Activated CD4-positive, alpha-beta T cell treated with anti-CD3 and anti-CD28 coated beads, Interleukin-2, amount 10 ng/mL, durations not matched to agents 7 days and 5 days (primary cell): ENCODE measurements around the gene CYP2C8. TPM values are rescaled to one million over a fixed set of nuclear protein-coding genes. Genes with fewer than 3 reads are reported as not detected.
"Not testable (repeated sequence)": the region's sequence is repeated elsewhere in the genome, so short reads cannot be mapped to it uniquely, and the experiment has no call there.

Experiments used
- CTCF ChIA-PET: fragments of 350-600 bp; sonication (Branson Sonifier 250); formaldehyde crosslinking; loops from one replicate; lab custom pipeline; 2021; ENCODE audit warnings: antibody characterized with exemption; lab: Charles Lee
- POLR2A ChIA-PET: fragments of 350-600 bp; sonication (Branson Sonifier 250); formaldehyde crosslinking; loops from one replicate; lab custom pipeline; 2021; ENCODE audit warnings: antibody characterized with exemption; lab: Charles Lee
- DNase-seq: peaks from one replicate; pipeline ENCODE4 v3.0.0-alpha.2; 2020
- H3K27ac Mint-ChIP-seq: one replicate; pipeline ENCODE4 v1.8.0; 2021; ENCODE audit warnings: mild to moderate bottlenecking, moderate library complexity, mixed read lengths
- H3K27me3 Mint-ChIP-seq: one replicate; pipeline ENCODE4 v1.8.0; 2021; ENCODE audit warnings: mixed read lengths
- H3K36me3 Mint-ChIP-seq: one replicate; pipeline ENCODE4 v1.8.0; 2021; ENCODE audit warnings: low read depth, mixed read lengths
- H3K4me1 Mint-ChIP-seq: one replicate; pipeline ENCODE4 v1.8.0; 2021; ENCODE audit warnings: mixed read lengths
- H3K4me3 Mint-ChIP-seq: one replicate; pipeline ENCODE4 v1.8.0; 2021; ENCODE audit warnings: mild to moderate bottlenecking, moderate library complexity, mixed read lengths
- H3K9me3 Mint-ChIP-seq: one replicate; pipeline ENCODE4 v1.8.0; 2021; ENCODE audit warnings: mixed read lengths
- total RNA-seq, 2 experiments: library from RNA; stranded (reverse); gene quantifications; one replicate each; pipeline ENCODE4 v1.2.3, GENCODE V29; 2021

The CYP2C8 gene
- total RNA-seq: not detected

DNA sequence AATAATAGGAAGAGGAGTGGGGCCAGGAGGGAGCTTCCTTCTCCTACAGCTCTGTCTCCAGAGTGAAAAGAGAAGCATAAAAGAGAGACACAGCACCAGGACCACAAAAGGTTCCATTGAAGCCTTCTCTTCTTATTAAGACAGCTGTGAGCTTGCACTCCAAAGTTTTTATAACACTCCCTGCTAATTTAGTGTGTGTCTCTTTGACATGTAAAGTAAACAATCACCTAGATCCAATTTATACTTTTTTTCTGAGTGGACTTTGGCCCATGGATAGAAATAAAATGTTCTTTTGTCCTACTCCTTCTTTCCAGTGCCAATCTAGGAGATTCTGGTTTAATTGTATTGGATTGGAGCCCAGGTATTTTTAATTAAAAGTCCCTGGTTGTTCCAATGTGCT, at the start of gene CYP2C8:
Gene CYP2C8, minus strand, starts transcription at position 212 of the 400 bp plus-strand sequence. Its CDS starts 95 bp downstream, at position 117.
- POLR2A ChIA-PET: no interaction called here
- CTCF ChIA-PET: no interaction called here
- Mint-ChIP-seq H3K4me1 (no peaks in the 10 kb centered on the region), H3K9me3 (no peaks in the 10 kb centered on the region), H3K27me3 (no peaks in the 10 kb centered on the region), H3K27ac (no peak within 1 kb of the TSS), H3K4me3 (no peak within 1 kb of the TSS), H3K36me3 (no peaks in the 10 kb centered on the region)
- DNase-seq: no peak

GRCh38 chr10:95116869-95117269, 47.6 kb upstream of the CYP2C8 start:
- Mint-ChIP-seq H3K36me3 (no peaks in the 10 kb centered on the region), H3K4me1 (no peaks in the 10 kb centered on the region), H3K27me3 (peaks cover 4% of the 10 kb centered on the region), H3K4me3 (no peak overlapping the region), H3K9me3 (no peaks in the 10 kb centered on the region), H3K27ac (no peak overlapping the region)
- ChIA-PET CTCF (no interaction called here), POLR2A (no interaction called here)
- no peak for DNase-seq

DNA sequence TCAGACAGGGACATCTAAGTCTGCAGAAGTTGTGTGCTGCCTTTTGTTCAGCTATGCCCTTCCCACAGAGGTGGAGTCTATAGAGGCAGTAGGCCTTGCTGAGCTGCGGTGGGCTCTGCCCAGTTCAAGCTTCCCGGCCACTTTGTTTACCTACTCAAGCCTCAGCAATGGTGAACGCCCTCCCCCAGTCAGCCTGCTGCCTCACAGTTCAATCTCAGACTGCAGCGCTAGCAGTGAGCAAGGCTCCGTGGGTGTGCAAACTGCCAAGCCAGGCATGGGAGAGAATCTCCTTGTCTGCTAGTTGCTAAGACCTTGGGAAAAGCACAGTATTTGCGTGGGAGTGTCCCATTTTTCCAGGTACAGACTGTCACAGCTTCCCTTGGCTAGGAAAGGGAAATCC, 41.5 kb upstream of the CYP2C8 start:
- H3K4me1 Mint-ChIP-seq, H3K36me3 Mint-ChIP-seq, H3K4me3 Mint-ChIP-seq, CTCF ChIA-PET, H3K9me3 Mint-ChIP-seq, H3K27ac Mint-ChIP-seq, DNase-seq, POLR2A ChIA-PET, H3K27me3 Mint-ChIP-seq: not testable (repeated sequence)

GRCh38 chr10:95097805-95098204, 28.5 kb upstream of the CYP2C8 start:
- DNase-seq: no peak
- H3K36me3 Mint-ChIP-seq: no peaks in the 10 kb centered on the region
- H3K4me3 Mint-ChIP-seq: no peak overlapping the region
- no peaks in the 10 kb centered on the region for H3K27me3 Mint-ChIP-seq
- H3K27ac Mint-ChIP-seq: no peak overlapping the region
- no peaks in the 10 kb centered on the region for H3K9me3 Mint-ChIP-seq
- CTCF ChIA-PET: no interaction called here
- POLR2A ChIA-PET: no interaction called here
- no peaks in the 10 kb centered on the region for H3K4me1 Mint-ChIP-seq

DNA sequence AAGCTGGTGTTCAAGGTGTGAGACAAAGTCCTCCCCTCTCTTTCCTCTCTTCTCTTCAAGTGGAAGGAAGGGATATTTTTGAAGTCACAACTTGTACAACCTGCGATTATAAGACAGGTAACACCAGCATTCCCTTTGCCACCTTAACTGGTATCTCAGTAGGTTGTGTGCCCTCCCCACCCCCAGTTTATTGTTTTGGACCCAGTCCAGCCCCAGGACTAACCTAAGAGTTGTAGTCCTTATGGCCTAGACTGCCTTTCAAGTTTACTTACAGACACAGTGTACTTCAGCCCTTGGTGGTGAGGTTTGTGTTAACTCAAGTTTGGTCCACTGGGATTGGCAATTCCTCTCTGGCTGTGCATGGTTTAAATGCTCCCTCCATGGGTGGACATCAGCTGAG, 26.8 kb upstream of the CYP2C8 start:
- Mint-ChIP-seq H3K9me3 (no peaks in the 10 kb centered on the region), H3K4me1 (no peaks in the 10 kb centered on the region), H3K4me3 (no peak overlapping the region), H3K36me3 (no peaks in the 10 kb centered on the region), H3K27me3 (no peaks in the 10 kb centered on the region), H3K27ac (no peak overlapping the region)
- CTCF ChIA-PET: no interaction called here
- DNase-seq: no peak
- POLR2A ChIA-PET: no interaction called here

GRCh38 chr10:95079626-95080025, 10.3 kb upstream of the CYP2C8 start:
- DNase-seq, H3K9me3 Mint-ChIP-seq, CTCF ChIA-PET, H3K27ac Mint-ChIP-seq, H3K27me3 Mint-ChIP-seq, H3K4me3 Mint-ChIP-seq, H3K36me3 Mint-ChIP-seq, POLR2A ChIA-PET, H3K4me1 Mint-ChIP-seq: not testable (repeated sequence)

- no peak overlapping the region for H3K27ac Mint-ChIP-seq
- H3K4me3 Mint-ChIP-seq: no peak overlapping the region
- POLR2A ChIA-PET: no interaction called here
- no peaks in the 10 kb centered on the region for H3K4me1 Mint-ChIP-seq
- DNase-seq: no peak
- H3K9me3 Mint-ChIP-seq: peaks cover 2% of the 10 kb centered on the region
- H3K36me3 Mint-ChIP-seq: no peaks in the 10 kb centered on the region
- CTCF ChIA-PET: no interaction called here
- peaks cover 2% of the 10 kb centered on the region for H3K27me3 Mint-ChIP-seq
Measured at GRCh38 chr10:95077556-95077955, 8.3 kb upstream of the CYP2C8 start.

- no peak for DNase-seq
- H3K27ac Mint-ChIP-seq: no peak overlapping the region
- ChIA-PET CTCF (no interaction called here), POLR2A (no interaction called here)
- no peaks in the 10 kb centered on the region for H3K27me3 Mint-ChIP-seq
- no peaks in the 10 kb centered on the region for H3K36me3 Mint-ChIP-seq
- H3K4me1 Mint-ChIP-seq: no peaks in the 10 kb centered on the region
- no peaks in the 10 kb centered on the region for H3K9me3 Mint-ChIP-seq
- no peak overlapping the region for H3K4me3 Mint-ChIP-seq
Measured at GRCh38 chr10:95071107-95071660, 1.9 kb upstream of the CYP2C8 start.

DNA sequence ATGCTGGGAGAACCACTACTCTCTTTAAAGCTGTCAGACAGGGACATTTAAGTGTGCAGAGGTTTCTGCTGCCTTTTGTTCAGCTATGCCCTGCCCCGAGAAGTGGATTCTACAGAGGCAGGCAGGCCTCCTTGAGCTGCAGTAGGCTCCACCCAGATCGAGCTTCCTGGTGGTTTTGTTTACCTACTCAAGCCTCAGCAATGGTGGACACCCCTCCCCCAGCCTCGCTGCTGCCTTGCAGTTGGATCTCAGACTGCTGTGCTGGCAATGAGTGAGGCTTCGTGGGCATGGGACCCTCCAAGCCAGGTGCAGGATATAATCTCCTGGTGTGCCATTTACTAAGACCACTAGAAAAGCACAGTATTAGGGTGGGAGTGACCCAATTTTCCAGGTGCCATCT, 5.2 kb downstream of the CYP2C8 start:
- H3K9me3 Mint-ChIP-seq, DNase-seq, H3K27me3 Mint-ChIP-seq, H3K36me3 Mint-ChIP-seq, POLR2A ChIA-PET, H3K4me3 Mint-ChIP-seq, H3K4me1 Mint-ChIP-seq, H3K27ac Mint-ChIP-seq, CTCF ChIA-PET: not testable (repeated sequence)

DNA sequence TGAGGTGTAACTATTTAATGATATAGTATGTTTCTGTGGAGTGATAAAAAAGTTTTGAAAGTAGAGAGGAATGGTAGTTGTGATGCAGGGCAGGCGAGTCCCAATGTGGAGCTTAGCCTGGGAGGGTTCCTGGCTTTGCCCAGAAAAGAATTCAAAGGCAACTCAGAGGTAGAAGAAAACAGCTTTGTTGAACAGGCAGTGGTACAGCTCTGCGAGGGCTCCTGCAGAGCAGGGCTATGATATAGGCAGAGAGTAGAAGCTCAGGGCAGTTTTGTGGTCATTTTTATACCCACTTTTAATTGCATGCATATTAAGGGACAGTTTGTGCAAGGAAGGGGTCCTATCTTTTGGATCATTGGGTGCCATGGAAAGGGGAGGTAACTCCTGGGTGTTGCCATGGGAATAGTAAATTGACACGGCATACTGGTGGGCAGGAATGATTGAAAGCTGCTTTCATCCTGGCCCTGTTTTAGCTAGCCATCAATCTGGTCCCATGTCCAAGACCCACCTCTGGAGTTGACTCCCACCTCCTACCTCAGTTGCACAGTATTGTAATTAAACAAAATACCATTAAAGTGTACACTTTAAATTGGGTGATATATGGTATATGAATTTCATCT, 12.4 kb downstream of the CYP2C8 start:
- CTCF ChIA-PET: no interaction called here

DNA sequence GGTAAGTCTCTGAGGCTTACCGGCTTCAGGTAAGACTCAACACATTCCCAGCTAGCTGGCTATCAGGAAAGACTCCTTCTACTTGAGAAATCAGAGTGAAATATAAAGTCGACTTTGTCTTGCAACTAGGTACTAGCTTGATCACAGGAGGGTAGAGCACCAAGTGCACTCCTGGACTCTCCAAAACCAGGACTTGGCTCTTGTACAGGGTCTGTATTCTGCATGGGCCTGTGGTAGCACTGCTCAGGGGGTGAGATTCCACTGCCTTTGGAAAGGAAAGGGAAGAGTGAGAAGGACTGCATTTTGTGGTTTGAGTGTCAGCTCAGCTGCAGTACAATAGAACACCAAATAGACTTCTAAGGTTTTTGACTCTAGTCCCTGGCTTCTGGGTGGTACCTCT, 19.4 kb downstream of the CYP2C8 start:
- Mint-ChIP-seq H3K9me3 (no peaks in the 10 kb centered on the region), H3K27ac (no peak overlapping the region), H3K36me3 (no peaks in the 10 kb centered on the region), H3K4me1 (no peaks in the 10 kb centered on the region), H3K27me3 (no peaks in the 10 kb centered on the region), H3K4me3 (no peak overlapping the region)
- ChIA-PET CTCF (no interaction called here), POLR2A (no interaction called here)
- no peak for DNase-seq

More for the DNA sequence above, 12.4 kb downstream of the CYP2C8 start:
- H3K4me3 Mint-ChIP-seq: no peak overlapping the region
- H3K36me3 Mint-ChIP-seq: no peaks in the 10 kb centered on the region
- H3K27ac Mint-ChIP-seq: no peak overlapping the region
- no peaks in the 10 kb centered on the region for H3K27me3 Mint-ChIP-seq
- DNase-seq: no peak
- POLR2A ChIA-PET: no interaction called here
- H3K9me3 Mint-ChIP-seq: peaks cover 3% of the 10 kb centered on the region
- no peaks in the 10 kb centered on the region for H3K4me1 Mint-ChIP-seq

GRCh38 chr10:95048206-95048605, 21.1 kb downstream of the CYP2C8 start:
- Mint-ChIP-seq H3K4me3 (no peak overlapping the region), H3K27ac (no peak overlapping the region), H3K4me1 (no peaks in the 10 kb centered on the region), H3K9me3 (no peaks in the 10 kb centered on the region), H3K36me3 (no peaks in the 10 kb centered on the region), H3K27me3 (no peaks in the 10 kb centered on the region)
- no peak for DNase-seq
- ChIA-PET CTCF (interaction anchor here (0.6 kb wide), 1 partner anchor 793 kb away, joined by 3 read pairs; no protein-coding TSS in a partner anchor), POLR2A (no interaction called here)

- ChIA-PET CTCF (no interaction called here), POLR2A (no interaction called here)
- no peaks in the 10 kb centered on the region for H3K36me3 Mint-ChIP-seq
- DNase-seq: no peak
- no peak overlapping the region for H3K27ac Mint-ChIP-seq
- no peak overlapping the region for H3K4me3 Mint-ChIP-seq
- no peaks in the 10 kb centered on the region for H3K4me1 Mint-ChIP-seq
- H3K27me3 Mint-ChIP-seq: no peaks in the 10 kb centered on the region
- H3K9me3 Mint-ChIP-seq: no peaks in the 10 kb centered on the region
Measured at GRCh38 chr10:95039281-95039680, 30.0 kb downstream of the CYP2C8 start.
